Hematopoietic multipotent progenitor cell treated with erythropoietin and hydrocortisone succinate and interleukin-3 and kit ligand, for 4 days (in vitro differentiated cells): Measurements from ENCODE around the gene HTR3B.

Source experiments
- DNase-seq: peaks from one replicate; pipeline ENCODE4 v3.0.0-alpha.2; 2015

HTR3B gene

GRCh38 chr11:113949891-113950290 lies 45.3 kb downstream of the HTR3B start:
- DNase-seq, result no peak

DNA sequence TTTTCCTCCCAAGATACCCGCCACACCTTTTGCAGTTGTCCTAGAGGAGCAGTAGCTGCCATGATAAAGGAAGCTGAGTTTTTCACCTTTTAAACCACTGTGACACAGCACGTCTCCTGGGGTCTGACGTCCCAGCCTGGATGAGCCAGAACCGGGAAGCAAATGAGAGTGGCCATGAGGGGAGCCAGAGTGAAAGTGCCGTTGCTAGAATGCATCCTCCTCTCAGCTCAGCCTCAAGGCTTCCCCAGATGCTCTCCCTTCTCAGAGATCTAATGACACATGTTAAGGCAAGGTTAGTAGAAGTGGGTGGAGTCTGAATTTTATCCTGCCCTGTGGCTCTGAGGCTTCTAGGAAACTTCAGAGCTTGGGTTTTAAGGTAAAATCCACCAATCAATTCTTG lies 46.9 kb downstream of the HTR3B start:
- DNase-seq, result no peak

DNA sequence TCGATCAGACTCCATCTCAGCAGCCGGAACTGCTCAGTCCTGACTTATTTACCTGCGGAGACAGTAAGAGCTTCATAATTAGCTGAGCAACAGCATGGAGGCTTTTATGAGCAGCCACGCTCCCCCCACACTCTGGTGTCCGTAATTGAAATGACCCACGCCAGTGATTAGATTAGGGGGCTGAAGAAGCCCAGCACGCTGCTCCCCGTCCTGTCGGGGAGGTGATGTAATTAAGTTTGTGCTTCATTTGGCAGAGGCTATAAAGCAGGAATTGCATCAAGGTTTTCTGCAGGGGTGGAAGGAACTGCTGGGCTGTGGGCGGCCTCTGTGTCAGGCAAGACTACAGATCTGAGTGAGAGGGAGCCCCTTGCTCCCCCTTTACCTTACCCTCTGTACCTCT lies 47.5 kb downstream of the HTR3B start:
- DNase-seq, result no peak

- DNase-seq, result peak; percentile 28
These were observed 48.0 kb downstream of the HTR3B start for GRCh38 chr11:113952588-113952987.

GRCh38 chr11:113954235-113954634 lies 49.6 kb downstream of the HTR3B start:
- no peak for DNase-seq

DNA sequence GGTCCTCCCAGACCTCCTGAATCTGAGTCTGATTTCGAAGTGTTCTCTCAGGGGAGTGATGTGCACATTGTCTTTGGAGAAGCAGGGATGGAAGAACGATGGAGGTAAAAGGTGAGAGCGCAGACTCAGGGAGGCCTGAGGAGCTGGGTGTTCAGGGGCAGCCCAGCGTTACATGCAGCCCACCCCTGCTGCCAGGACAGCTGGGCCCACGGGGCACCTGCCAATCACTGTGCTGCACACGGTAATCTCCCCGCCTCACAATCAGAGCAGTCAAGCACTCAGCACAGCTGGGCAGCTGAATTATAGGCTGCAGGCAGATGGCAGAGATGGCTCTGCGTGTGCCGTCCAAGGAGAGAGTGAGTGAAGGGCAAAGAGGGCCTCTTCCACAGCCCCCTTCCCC lies 52.4 kb downstream of the HTR3B start:
- DNase-seq, result no peak

DNA sequence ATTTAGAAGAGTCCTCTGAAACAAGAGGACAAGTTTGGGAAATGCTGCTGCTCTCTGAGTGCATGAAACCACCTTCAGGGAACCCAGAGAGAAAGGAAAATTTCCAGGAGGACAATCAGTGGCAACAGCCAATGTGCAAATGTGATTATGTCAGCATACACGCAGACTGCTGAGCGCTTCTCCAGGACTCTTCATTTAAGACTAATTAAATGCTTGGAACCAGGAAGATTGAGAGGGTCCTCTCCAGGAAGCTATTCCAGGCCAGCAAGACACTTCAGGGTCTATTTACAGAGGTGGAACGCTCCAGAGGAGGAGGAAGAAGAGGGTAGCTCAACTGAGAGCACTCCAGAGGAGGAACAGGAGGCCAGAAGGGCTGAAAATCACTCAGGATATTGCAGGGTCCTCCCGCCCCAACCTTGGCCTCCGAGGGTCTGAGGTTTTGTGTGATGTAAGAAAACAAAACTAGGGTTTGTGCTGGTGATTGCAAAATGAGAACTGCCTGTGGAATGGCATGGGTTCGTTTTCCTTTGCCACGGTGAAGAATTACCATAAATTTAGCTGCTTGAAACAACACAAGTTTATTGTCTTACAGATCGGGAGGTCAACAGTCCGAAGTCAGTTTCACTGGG lies 56.2 kb downstream of the HTR3B start:
- peak; percentile 29 for DNase-seq

- DNase-seq, result no peak
These were observed 62.8 kb downstream of the HTR3B start for GRCh38 chr11:113967361-113967760.

GRCh38 chr11:113971506-113972195 lies 67.1 kb downstream of the HTR3B start:
- DNase-seq, result no peak

DNA sequence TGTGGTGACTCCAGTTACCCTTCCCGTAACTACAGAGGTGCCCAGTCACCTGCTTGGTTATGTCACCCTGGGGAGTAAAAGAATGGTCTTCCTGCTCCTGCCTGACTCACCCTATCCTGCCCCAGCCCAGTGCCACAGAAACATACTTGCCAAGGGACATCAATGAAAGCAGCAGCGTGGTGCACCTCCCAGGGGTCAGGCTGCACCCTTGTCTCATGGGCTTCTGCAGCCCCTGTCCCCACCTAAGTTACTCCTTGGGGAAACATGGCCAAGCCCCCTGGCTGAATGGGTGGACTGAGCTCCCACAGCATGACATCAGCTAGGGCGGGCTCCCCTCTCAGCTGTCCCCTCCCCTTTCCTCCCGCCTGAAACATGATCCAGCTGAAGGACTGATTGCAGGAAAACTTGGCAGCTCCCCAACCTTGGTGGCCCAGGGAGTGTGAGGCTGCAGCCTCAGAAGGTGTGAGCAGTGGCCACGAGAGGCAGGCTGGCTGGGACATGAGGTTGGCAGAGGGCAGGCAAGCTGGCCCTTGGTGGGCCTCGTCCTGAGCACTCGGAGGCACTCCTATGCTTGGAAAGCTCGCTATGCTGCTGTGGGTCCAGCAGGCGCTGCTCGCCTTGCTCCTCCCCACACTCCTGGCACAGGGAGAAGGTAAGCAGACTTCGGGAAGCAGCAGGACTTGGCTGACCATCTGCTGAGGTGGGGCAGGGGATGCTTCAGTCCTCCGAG lies 70.3 kb downstream of the HTR3B start, which contains the start of gene HTR3A:
Gene HTR3A (plus strand): TSS at position 368 of the 730 bp plus-strand sequence. CDS start 218 bp downstream, at position 586.
- no peak for DNase-seq

DNA sequence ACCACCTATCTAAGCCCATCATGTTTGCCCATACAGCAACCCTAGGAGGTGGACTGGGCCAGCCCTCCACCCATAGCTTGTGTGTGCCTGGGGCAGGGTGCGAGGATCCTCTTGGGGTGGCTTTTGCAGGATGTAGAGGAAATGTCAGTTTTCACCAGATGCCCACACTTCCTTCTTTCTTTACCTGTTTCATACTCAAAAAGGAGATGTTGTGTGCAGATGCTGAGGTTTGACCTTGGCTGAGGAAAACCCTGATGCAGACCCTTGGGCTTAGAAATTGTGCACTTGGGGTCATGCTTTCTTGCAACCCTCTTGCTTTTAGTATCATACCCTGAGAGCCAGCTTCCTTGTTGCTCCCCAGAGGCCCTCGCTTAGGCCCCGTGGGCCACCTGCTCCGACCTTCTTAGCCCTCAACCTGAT lies 72.5 kb downstream of the HTR3B start:
- no peak for DNase-seq

- DNase-seq, result no peak
These were observed 73.1 kb downstream of the HTR3B start for GRCh38 chr11:113977701-113978100.

- DNase-seq, result no peak
These were observed 74.8 kb downstream of the HTR3B start for GRCh38 chr11:113979431-113979830.

DNA sequence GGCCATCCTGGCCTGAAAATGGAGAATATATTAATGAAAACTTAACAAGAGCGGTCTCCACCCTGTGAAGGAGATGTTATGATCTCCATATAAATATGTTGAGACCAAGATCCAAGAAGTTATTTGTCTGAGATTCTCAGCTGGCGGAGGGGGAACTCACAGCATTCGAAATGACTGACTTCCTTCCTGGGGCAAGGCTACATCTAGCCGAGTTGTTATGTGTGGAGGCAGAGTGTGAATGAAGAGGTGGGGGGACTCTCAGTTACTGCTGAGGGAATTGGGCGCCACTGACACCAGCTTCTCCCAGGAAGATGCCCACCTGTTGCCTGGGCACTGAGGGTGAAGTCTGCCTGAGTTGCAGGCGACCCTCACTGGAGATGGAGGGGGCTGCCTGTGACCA lies 76.2 kb downstream of the HTR3B start:
- no peak for DNase-seq

- no peak for DNase-seq
These were observed 77.7 kb downstream of the HTR3B start for GRCh38 chr11:113982306-113982705.

DNA sequence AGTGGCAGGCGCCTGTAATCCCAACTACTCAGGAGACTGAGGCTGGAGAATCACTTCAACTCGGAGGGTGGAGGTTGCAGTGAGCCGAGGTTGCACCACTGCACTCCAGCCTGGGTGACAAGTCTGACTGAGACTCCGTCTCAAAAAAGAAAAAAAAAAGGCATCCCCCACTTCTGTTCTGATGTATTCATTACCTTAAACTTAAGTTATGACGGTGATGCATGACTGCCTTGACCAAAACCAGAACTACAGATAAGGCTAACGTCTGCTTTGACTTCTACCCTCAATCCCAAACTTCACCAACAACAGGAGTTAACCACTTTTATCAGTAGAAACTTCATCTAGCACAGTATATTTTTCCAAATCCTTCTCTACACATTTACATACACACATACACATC lies 80.2 kb downstream of the HTR3B start:
- DNase-seq, result no peak

DNA sequence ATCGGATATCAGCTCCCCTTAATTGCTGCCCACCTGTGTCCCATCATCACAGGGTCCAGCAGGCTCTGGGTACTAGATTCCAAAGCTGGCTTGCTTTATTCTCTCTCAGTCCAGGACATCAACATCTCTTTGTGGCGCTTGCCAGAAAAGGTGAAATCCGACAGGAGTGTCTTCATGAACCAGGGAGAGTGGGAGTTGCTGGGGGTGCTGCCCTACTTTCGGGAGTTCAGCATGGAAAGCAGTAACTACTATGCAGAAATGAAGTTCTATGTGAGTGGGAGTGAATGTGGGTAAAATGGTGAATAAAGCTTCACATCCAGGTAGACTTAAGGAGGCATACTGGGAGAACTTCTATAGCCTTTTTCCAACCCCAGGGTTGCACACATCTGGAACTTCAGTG lies 81.3 kb downstream of the HTR3B start:
- DNase-seq, result no peak

DNA sequence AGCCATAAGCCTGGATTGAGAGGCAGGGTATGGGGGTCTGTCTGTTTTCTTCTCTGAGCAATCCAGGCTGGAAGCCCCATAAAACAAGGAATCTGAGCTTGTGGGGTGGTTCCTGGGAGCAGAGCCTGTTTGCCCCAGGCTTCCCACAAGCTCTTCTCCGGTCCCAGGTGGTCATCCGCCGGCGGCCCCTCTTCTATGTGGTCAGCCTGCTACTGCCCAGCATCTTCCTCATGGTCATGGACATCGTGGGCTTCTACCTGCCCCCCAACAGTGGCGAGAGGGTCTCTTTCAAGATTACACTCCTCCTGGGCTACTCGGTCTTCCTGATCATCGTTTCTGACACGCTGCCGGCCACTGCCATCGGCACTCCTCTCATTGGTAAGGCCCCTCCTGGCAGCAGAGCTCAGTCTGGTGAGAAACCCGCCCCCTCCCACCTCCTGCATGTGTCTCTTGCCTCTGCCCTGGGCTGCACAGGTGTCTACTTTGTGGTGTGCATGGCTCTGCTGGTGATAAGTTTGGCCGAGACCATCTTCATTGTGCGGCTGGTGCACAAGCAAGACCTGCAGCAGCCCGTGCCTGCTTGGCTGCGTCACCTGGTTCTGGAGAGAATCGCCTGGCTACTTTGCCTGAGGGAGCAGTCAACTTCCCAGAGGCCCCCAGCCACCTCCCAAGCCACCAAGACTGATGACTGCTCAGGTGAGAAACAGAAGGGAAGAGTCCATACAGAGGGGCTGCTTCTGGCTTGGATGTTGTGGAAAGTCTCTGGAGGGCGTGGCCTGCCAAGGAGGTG lies 82.0 kb downstream of the HTR3B start:
- DNase-seq, result no peak

- no peak for DNase-seq
These were observed 84.8 kb downstream of the HTR3B start for GRCh38 chr11:113989381-113989780.

GRCh38 chr11:113989916-113990315 lies 85.3 kb downstream of the HTR3B start:
- no peak for DNase-seq

- DNase-seq, result peak; percentile 71
These were observed 86.6 kb downstream of the HTR3B start for GRCh38 chr11:113991170-113991569.

DNA sequence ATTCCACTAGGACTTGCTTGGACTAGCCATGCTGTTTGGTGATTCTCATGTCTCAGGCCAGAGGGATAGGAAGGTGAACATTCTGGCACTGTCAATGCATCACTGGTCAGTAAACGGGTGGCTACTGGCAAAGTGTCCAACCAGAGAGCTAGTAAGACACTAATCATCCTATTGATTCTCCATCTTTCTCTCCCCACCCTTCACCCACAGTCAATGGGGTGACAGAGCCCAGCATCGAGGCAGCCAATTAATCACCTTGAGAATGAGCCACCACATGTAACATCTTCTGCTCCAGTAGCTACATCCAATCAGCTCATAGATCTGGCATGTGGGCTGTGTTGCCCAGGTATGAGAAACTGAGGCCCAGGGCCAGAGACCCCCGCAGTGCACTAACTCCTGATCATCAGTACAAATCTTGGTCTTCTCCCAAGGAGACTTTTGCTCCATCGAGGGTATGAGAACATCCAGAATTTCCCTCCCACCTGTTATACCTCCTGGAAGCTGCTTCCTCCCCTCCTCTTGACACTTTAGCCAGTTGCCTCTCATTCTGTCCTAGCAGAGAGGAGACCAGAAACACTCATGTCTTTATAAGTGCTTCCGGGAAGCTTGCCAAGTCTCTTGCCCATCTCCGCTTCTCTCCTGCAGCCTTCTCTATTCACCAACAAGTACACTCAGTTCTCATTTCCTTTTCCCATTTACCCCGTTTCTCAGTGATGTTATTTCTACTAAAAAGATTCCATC lies 87.3 kb downstream of the HTR3B start:
- peak; percentile 11 for DNase-seq
